GM19397 (cell line): ENCODE data around the gene HAUS8.
"Not testable (repeated sequence)": the region's sequence is repeated elsewhere in the genome, so short reads cannot be mapped to it uniquely, and the experiment has no call there.

Experiments used
- ATAC-seq: cut with Tn5 transposase; IDR thresholded peaks from one replicate; pipeline ENCODE4 v1.9.1; 2021; ENCODE audit warnings: mild to moderate bottlenecking, moderate library complexity; ENCODE audit not compliant: unreplicated experiment

HAUS8 gene

GRCh38 chr19:17075035-17075863 is at the start of gene HAUS8, which contains the start of gene MYO9B:
Gene HAUS8 (minus strand): TSS chr19:17075452. CDS start chr19:17075422, 30 bp downstream.
Gene MYO9B (plus strand): TSS chr19:17075777. CDS start chr19:17101718, 25,941 bp downstream.
- peak; percentile 83 for ATAC-seq

GRCh38 chr19:17124025-17124424 is 48.8 kb upstream of the HAUS8 start:
- ATAC-seq, result no peak

GRCh38 chr19:17123041-17123440 is 47.8 kb upstream of the HAUS8 start:
- no peak for ATAC-seq

GRCh38 chr19:17121736-17122293 is 46.6 kb upstream of the HAUS8 start:
- ATAC-seq, result no peak

GRCh38 chr19:17118957-17119356 is 43.7 kb upstream of the HAUS8 start:
- no peak for ATAC-seq

- ATAC-seq, result no peak
Measured at GRCh38 chr19:17116996-17117702, 41.9 kb upstream of the HAUS8 start.

- ATAC-seq, result no peak
Measured at GRCh38 chr19:17114414-17114831, 39.2 kb upstream of the HAUS8 start.

GRCh38 chr19:17113127-17113785 is 38.0 kb upstream of the HAUS8 start:
- no peak for ATAC-seq

- ATAC-seq, result no peak
Measured at GRCh38 chr19:17112700-17113099, 37.4 kb upstream of the HAUS8 start.

GRCh38 chr19:17112271-17112670 is 37.0 kb upstream of the HAUS8 start:
- no peak for ATAC-seq

- no peak for ATAC-seq
Measured at GRCh38 chr19:17111766-17112165, 36.5 kb upstream of the HAUS8 start.

- no peak for ATAC-seq
Measured at GRCh38 chr19:17110599-17110966, 35.3 kb upstream of the HAUS8 start.

GRCh38 chr19:17109962-17110598 is 34.8 kb upstream of the HAUS8 start:
- ATAC-seq, result peak; percentile 48

- ATAC-seq, result no peak
Measured at GRCh38 chr19:17109300-17109699, 34.0 kb upstream of the HAUS8 start.

GRCh38 chr19:17108453-17108784 is 33.2 kb upstream of the HAUS8 start:
- ATAC-seq, result no peak

GRCh38 chr19:17107546-17108452 is 32.5 kb upstream of the HAUS8 start:
- no peak for ATAC-seq

- ATAC-seq, result not testable (repeated sequence)
Measured at GRCh38 chr19:17106964-17107363, 31.7 kb upstream of the HAUS8 start.

- no peak for ATAC-seq
Measured at GRCh38 chr19:17105556-17105955, 30.3 kb upstream of the HAUS8 start.

GRCh38 chr19:17104679-17105078 is 29.4 kb upstream of the HAUS8 start:
- no peak for ATAC-seq

- no peak for ATAC-seq
Measured at GRCh38 chr19:17103177-17103576, 27.9 kb upstream of the HAUS8 start.
